Body of pancreas (tissue), 4 donors: ENCODE data around the gene PDE9A.

ENCODE experiments used
- POLR2A ChIP-seq, 3 donors: fragments of 450-650 bp; IDR thresholded peaks; one replicate each; pipeline ENCODE4 v1.6.1; 2016; ENCODE audit warnings: antibody characterized with exemption in 3 of 3, mild to moderate bottlenecking in 2 of 3
- TF ChIP-seq, protein P1 (sequence below), 7 experiments: fragments of 450-650 bp in 4 of 7; fragments of 200-600 bp in 3 of 7; sonication (generic) in 3 of 7; IDR thresholded peaks; one replicate each; pipeline ENCODE4 v1.5.1; 2016 to 2019; ENCODE audit warnings: antibody characterized with exemption in 7 of 7

DNA sequence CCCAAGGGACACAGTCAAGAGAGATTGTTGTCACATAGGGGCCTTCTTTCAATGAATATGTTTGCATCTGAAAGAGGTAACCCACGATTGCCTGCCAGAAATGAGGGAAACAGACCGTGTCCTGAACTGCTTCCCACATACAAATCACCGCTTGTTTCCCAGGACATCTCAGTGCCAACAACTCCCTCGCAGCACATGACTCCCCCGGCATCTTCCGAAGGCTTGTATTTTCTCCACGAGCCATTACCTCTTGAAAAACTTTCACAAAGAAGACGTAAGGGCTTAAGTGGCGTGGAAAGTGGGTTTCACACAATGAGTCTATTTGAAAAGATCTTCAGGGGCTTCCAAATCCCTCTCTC is 31.6 kb upstream of the PDE9A start:
- no peak for TF ChIP-seq POLR2A (IDR thresholded peaks at IDR 0.05)
- TF ChIP-seq, protein P1, sequence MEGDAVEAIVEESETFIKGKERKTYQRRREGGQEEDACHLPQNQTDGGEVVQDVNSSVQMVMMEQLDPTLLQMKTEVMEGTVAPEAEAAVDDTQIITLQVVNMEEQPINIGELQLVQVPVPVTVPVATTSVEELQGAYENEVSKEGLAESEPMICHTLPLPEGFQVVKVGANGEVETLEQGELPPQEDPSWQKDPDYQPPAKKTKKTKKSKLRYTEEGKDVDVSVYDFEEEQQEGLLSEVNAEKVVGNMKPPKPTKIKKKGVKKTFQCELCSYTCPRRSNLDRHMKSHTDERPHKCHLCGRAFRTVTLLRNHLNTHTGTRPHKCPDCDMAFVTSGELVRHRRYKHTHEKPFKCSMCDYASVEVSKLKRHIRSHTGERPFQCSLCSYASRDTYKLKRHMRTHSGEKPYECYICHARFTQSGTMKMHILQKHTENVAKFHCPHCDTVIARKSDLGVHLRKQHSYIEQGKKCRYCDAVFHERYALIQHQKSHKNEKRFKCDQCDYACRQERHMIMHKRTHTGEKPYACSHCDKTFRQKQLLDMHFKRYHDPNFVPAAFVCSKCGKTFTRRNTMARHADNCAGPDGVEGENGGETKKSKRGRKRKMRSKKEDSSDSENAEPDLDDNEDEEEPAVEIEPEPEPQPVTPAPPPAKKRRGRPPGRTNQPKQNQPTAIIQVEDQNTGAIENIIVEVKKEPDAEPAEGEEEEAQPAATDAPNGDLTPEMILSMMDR (IDR thresholded peaks at IDR 0.05): no peak
